Stimulated activated memory B cell treated with anti-CD40 and anti-IgM and Interleukin-4, amounts not matched to agents 10 μg/mL and 1 μg/mL and 100 μg/mL, for 72 hours (primary cell): ENCODE data around the gene ISYNA1.

ENCODE experiments used
- ATAC-seq: fragments of 150-1000 bp; cut with Tn5 transposase; 2 replicates; pipeline ENCODE4 v1.10.0; 2021
- H3K27ac Mint-ChIP-seq: one replicate; pipeline ENCODE4 v1.8.0; 2022; ENCODE audit warnings: mild to moderate bottlenecking, mixed read lengths
- H3K27me3 Mint-ChIP-seq: one replicate; pipeline ENCODE4 v1.8.0; 2022; ENCODE audit warnings: mixed read lengths
- H3K36me3 Mint-ChIP-seq: one replicate; pipeline ENCODE4 v1.8.0; 2022; ENCODE audit warnings: mixed read lengths
- H3K4me1 Mint-ChIP-seq: one replicate; pipeline ENCODE4 v1.8.0; 2022; ENCODE audit warnings: mixed read lengths
- H3K4me3 Mint-ChIP-seq: one replicate; pipeline ENCODE4 v1.8.0; 2022; ENCODE audit warnings: mild to moderate bottlenecking, moderate library complexity, mixed read lengths
- H3K9me3 Mint-ChIP-seq: one replicate; pipeline ENCODE4 v1.8.0; 2022; ENCODE audit warnings: mixed read lengths

The ISYNA1 gene

DNA sequence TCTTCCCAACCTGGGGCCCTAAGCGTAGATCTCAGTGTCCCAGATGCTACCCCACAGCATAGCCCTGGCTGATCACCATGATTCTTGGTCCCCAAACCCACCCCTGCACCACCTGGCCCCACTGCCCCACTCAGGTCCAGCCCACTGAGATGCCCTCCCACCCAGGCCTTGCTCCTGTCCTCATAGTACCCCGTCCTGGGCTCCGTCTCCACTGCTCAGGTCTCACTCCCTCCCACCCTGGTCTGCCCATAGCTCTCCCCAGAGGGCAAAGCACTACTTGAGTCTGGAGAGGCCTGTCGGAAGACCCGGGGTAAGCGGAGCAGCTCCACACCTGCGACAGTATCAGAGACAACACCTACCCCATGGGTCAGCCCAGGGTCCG is 35.8 kb upstream of the ISYNA1 start:
- no peak for ATAC-seq
- Mint-ChIP-seq H3K27me3 (no peaks in the 10 kb centered on the region), H3K4me3 (no peak overlapping the region), H3K36me3 (peaks cover 13% of the 10 kb centered on the region), H3K4me1 (peaks cover 50% of the 10 kb centered on the region), H3K9me3 (no peaks in the 10 kb centered on the region), H3K27ac (no peak overlapping the region)

DNA sequence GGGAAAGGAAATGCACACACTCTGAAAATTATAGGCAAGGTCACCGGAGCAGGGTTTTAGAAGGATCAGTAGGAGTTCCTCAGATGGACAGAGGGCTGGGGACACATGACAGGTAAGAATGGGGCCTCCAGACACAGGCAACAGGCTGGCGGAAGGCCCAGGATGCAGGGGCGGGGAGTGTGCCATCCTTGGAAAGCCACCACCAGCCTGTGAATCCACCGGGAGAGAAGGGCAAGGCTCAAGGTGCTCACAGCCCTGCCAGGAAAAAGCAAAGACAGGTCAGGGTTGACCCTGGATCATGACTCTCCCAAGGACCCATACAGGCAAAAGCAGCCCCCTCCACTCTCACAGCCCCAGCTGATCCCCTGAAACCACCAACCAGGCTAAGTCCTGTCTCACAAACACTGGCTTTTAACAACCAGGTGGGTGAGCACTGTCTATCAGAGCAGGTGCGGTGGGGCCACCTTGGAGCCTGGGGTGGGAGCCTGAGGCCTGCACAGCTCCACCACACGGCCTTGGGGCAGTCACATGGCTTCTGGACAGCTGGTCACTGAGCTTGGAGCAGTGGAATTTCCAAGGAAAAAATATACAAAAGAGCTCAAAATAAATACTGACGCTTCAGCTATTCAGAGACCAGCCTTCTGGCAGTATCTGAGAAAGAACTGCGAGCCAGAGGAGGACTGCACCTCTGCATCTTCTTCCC is 35.2 kb upstream of the ISYNA1 start:
- Mint-ChIP-seq H3K4me3 (no peak overlapping the region), H3K36me3 (peaks cover 13% of the 10 kb centered on the region), H3K27ac (no peak overlapping the region), H3K27me3 (no peaks in the 10 kb centered on the region), H3K9me3 (no peaks in the 10 kb centered on the region), H3K4me1 (peaks cover 48% of the 10 kb centered on the region)
- ATAC-seq, result no peak

DNA sequence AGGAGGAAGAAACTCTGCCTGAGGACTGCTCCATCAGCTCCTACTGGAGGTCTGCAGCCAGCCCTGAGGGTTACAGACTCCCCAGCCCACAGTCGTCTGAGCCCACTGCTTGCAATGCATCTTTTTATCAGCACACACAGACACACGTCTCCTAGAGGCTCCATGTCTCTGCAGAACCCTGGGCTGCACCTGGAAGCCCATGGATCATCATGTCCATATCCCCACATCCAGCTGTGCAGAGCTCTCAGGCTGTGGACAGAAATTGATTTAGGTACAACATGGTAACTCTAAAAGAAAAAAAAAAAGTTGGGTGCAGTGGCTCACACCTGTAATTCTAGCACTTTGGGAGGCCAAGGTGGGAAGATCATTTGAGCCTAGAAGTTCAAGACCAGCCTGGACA is 32.9 kb upstream of the ISYNA1 start:
- Mint-ChIP-seq H3K27me3 (no peaks in the 10 kb centered on the region), H3K9me3 (no peaks in the 10 kb centered on the region), H3K36me3 (peaks cover 6% of the 10 kb centered on the region), H3K27ac (no peak overlapping the region), H3K4me3 (no peak overlapping the region), H3K4me1 (peaks cover 32% of the 10 kb centered on the region)
- ATAC-seq, result no peak

DNA sequence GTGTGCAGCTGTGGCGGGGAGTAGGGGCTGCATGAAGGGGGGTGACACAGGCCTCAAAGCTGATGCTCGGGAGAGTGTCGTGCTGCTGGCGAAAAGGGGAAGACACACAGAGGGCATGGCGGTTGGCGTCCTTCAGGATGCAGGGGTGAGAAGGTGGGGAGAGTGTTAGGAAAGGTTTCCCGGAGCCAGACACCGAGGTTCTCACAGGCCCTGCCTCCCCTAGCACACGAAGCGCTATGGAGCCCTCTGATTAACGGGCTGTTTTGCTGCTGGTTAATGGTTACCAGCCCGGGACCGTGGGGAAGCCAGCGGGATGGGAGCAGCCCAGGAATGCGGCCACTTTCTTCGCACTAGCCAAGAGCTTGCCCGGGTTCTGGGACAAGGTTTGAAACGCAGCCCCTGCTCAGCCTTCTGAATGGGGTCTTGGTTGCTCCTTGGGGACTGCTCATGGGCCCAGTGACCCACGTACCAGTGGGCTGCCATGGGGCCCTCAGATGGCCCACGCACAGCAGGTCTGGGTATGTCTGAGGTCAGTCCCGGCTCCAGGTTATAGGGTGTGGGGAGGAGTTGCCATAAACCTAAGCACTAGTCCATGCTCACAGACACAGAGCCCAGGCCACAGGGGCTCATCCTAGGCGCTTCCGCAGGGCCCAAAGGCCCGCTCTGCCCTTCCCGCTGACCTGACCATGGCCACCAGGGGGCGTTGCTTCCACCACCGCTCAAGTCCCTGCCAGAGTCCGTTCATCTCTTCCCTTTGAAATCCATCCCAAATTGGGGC is 31.3 kb upstream of the ISYNA1 start:
- no peak overlapping the region for H3K27ac Mint-ChIP-seq
- ATAC-seq, result no peak
- no peaks in the 10 kb centered on the region for H3K9me3 Mint-ChIP-seq
- H3K27me3 Mint-ChIP-seq, result no peaks in the 10 kb centered on the region
- peaks cover 24% of the 10 kb centered on the region for H3K4me1 Mint-ChIP-seq
- peaks cover 11% of the 10 kb centered on the region for H3K36me3 Mint-ChIP-seq
- H3K4me3 Mint-ChIP-seq, result no peak overlapping the region

DNA sequence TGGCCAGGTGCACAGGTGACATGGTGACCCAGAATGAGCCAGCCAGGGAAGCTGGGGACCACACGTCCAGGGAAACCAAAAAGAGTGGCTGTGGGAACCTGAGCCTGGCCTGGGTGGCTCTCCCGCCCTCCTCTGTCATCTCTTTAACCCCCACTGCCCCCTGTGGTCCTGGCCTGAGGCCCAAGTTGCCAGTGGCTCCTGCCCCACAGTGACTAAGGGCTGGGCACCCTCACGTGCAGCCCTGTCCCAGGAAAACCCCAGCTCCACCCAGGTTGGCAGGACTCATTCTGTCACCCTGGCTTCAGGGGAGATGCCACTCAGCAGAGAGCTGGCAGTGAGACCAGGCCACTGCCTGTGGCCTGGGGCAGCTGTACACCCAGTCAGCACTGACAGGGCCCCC is 30.6 kb upstream of the ISYNA1 start:
- ATAC-seq, result no peak
- no peaks in the 10 kb centered on the region for H3K27me3 Mint-ChIP-seq
- H3K27ac Mint-ChIP-seq, result peak overlapping the region; percentile 1

DNA sequence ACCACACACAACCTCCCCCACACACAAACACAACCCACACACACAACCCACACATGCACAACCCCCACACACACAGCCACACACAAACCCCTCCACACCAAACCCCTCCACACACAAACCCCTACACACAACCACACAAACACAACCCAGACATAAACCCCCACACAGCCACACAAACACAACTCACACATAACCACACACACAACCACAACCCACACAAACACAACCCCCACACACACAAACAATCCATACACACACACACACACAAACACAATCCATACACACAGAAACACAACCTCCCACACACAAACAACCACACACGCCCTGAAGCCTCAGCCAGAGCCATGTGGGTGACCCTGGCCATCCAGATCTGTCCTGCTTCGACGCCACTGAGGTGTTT is 30.0 kb upstream of the ISYNA1 start:
- Mint-ChIP-seq H3K4me1 (peaks cover 17% of the 10 kb centered on the region), H3K9me3 (no peaks in the 10 kb centered on the region), H3K27ac (peak overlapping the region; percentile 1), H3K4me3 (no peak overlapping the region), H3K27me3 (no peaks in the 10 kb centered on the region), H3K36me3 (peaks cover 14% of the 10 kb centered on the region)
- ATAC-seq, result no peak

More for the DNA sequence above, 30.6 kb upstream of the ISYNA1 start:
- peaks cover 17% of the 10 kb centered on the region for H3K4me1 Mint-ChIP-seq
- H3K9me3 Mint-ChIP-seq, result no peaks in the 10 kb centered on the region
- H3K4me3 Mint-ChIP-seq, result no peak overlapping the region
- H3K36me3 Mint-ChIP-seq, result peaks cover 14% of the 10 kb centered on the region

DNA sequence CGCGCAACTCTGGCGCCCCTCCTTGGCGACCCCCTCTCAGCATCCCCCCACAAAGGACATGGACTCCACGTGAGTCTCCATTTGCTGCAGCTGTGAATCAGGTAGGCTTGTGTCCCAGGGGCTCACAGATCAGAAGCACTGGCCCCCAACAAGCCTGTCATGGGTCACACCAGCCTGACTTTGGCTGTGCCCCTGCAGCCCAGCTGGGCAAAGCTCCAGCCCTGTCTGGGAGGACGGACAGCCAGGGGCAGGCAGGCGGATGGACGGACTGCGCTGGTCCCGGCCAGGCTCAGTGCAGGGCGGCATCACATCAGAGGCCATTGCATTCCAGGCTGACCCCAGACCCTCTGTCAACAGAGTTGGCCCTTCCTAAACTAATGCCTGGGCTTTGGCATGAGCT is 28.4 kb upstream of the ISYNA1 start:
- no peak for ATAC-seq
- H3K4me1 Mint-ChIP-seq, result peaks cover 22% of the 10 kb centered on the region
- H3K9me3 Mint-ChIP-seq, result no peaks in the 10 kb centered on the region
- H3K4me3 Mint-ChIP-seq, result no peak overlapping the region
- no peaks in the 10 kb centered on the region for H3K27me3 Mint-ChIP-seq
- H3K36me3 Mint-ChIP-seq, result peaks cover 22% of the 10 kb centered on the region
- no peak overlapping the region for H3K27ac Mint-ChIP-seq

DNA sequence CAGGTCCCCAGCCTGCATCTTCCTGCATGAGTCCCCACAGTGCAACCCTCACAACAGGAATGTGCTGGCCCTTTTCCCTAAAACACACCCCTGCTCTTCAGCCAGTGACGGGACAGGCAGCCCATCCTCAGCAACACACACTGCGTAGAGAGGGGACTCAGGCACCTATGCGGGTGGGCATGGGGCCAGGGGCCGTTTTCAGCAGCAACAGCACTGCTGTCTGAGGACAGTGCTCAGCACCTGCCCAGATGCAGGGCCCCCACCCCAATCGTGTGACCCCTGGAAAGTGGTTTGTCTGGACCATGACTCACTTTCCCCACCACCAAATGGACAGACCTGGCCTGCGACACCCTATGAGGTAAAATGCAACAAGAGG is 28.0 kb upstream of the ISYNA1 start:
- Mint-ChIP-seq H3K9me3 (no peaks in the 10 kb centered on the region), H3K27ac (no peak overlapping the region), H3K4me1 (peaks cover 22% of the 10 kb centered on the region), H3K27me3 (no peaks in the 10 kb centered on the region), H3K4me3 (no peak overlapping the region), H3K36me3 (peaks cover 24% of the 10 kb centered on the region)
- no peak for ATAC-seq

DNA sequence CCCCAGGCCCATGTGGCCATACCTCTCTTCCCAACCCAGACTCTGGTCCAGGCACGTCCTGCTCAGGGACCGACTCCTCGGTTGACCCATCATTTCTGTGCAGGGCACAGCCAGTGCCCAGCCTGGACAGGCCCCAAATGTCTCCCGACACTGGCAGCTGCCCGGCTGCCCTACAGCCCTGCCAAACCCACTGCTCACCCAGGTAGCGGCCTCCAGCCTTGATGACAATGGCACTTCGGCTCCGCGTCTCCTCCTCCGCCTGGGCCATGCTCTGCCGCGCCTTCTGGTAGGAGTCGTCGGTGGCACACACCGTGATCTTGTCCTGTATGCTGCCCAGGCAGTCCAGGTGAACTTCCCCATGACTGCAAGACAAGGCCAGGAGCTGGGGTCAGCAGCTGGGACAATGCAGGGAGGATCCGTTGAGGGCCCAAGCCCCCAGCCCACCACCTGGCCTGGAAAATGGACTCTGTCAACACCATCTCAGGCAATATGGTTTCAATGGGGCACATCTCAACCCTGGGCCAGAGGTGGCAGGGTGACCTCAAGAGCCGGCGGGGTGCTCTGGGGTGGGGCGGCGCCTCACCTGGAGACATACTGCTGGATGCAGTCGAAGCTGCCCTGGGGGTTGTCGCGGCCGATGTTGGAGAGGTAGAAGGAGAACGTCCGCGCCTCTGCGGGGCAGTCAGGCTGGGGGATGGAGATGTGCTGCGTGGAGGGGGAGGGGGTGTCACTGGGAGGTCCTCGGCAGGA is 27.5 kb upstream of the ISYNA1 start:
- Mint-ChIP-seq H3K27ac (no peak overlapping the region), H3K4me3 (no peak overlapping the region)
- ATAC-seq, result no peak

DNA sequence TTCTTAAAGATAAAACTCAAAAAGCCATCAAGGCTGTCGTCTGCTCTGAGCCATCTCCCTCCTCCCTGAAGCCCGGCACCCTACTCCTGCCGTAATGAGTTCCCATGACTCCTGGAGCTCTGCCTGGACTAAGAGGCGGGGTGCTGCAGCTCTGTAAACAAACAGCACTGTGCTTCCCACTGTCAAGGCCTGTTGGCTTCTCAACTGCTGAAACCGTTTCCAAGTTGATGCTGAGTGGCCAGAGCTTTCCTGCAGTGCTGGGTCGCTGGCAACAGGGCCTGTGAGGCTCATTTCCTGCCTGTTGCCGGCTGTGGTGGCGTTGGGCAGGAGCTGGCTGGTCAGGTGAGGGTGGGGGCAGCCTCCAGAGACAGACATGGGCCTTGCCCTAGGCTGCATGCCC is 26.7 kb upstream of the ISYNA1 start:
- H3K4me1 Mint-ChIP-seq, result peaks cover 13% of the 10 kb centered on the region
- peaks cover 32% of the 10 kb centered on the region for H3K36me3 Mint-ChIP-seq
- ATAC-seq, result no peak
- no peaks in the 10 kb centered on the region for H3K9me3 Mint-ChIP-seq
- no peak overlapping the region for H3K4me3 Mint-ChIP-seq
- H3K27me3 Mint-ChIP-seq, result no peaks in the 10 kb centered on the region
- no peak overlapping the region for H3K27ac Mint-ChIP-seq

More for the DNA sequence above, 27.5 kb upstream of the ISYNA1 start:
- H3K36me3 Mint-ChIP-seq, result peaks cover 29% of the 10 kb centered on the region
- H3K27me3 Mint-ChIP-seq, result no peaks in the 10 kb centered on the region
- peaks cover 20% of the 10 kb centered on the region for H3K4me1 Mint-ChIP-seq
- no peaks in the 10 kb centered on the region for H3K9me3 Mint-ChIP-seq

DNA sequence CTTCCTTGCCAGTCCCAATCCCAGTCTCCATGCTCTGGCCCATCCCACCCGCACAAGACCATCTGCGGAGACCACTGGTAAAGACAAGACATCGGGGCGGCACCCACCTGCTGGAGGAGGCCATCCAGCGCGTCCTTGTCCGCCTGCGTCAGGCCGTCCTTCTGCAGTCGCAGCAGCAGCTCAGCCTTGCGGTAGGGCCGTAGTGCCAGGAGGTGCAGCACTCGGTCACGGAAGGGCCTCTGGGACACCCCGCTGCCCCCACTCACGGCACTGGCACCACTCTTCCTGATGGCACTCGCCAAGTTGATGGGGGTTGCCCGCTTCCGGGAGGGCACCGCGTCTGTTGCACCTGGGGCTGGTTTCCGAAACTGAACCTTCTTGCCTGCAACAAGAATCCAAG is 23.5 kb upstream of the ISYNA1 start:
- ATAC-seq, result no peak
- Mint-ChIP-seq H3K36me3 (peaks cover 56% of the 10 kb centered on the region), H3K27me3 (no peaks in the 10 kb centered on the region), H3K9me3 (no peaks in the 10 kb centered on the region), H3K4me1 (peaks cover 5% of the 10 kb centered on the region), H3K27ac (no peak overlapping the region), H3K4me3 (no peak overlapping the region)

DNA sequence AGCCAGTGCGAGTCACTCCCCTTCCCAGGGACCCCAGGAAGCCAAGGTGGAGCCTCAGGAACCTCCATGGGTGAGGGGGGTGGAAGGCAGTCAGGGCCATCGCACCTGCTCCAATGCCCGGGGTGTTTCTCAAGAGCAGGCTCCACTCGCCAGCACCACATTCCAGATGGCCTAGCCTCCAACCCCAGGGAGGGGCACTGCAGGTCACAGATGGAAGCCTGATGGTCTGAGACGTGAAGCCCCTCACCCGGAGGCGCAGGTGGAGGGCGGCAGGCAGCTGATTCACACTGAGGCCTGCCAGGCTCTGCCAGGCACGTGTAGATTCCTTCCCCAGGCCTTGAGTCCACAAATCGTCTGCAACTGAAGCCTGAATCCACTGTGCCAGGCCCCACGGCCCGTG is 23.0 kb upstream of the ISYNA1 start:
- Mint-ChIP-seq H3K27ac (no peak overlapping the region), H3K9me3 (no peaks in the 10 kb centered on the region), H3K27me3 (no peaks in the 10 kb centered on the region), H3K4me3 (no peak overlapping the region), H3K36me3 (peaks cover 62% of the 10 kb centered on the region), H3K4me1 (peaks cover 5% of the 10 kb centered on the region)
- ATAC-seq, result no peak

DNA sequence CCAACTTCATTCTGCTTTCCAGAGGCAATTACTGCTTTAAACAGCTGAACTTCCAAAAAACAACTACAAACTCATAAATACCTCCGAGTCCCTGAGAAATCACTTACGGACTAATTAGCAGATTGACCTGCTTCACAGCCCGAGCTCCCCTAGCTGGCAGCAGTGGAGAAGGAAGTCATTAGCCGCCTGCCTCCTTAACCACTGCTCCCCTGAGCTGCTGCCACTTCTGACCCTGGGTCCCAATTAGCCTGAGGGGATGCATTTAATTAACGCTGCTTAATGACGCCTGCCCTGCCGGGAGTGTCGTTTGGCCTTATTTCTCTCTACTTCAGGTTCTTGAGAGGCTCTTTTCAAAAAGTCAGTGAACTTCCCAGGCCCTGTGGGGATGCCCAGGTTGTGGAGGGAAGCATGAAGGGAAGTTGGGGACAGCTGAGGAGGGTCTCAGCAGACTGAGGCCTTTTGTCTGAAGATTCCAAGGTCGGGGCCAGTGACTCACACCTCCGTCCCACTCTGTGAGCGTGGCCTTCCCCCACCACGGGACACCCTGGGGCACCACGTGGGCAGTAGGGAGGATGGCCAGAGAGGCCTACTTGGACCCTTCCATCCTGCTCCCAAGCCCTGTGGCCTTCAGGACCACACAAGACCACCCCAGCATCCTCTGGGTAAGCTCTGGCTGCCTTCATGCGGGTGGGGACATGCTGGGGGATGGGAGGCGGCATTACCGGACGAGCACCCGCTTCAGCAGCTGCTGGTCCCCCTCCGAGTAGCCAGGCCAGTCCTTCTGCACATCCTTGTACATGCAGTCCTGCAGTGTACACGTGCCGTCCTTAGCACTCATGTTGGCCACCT is 19.8 kb upstream of the ISYNA1 start:
- no peak overlapping the region for H3K27ac Mint-ChIP-seq
- H3K4me3 Mint-ChIP-seq, result no peak overlapping the region
- H3K9me3 Mint-ChIP-seq, result no peaks in the 10 kb centered on the region
- ATAC-seq, result no peak
- H3K4me1 Mint-ChIP-seq, result peaks cover 5% of the 10 kb centered on the region
- no peaks in the 10 kb centered on the region for H3K27me3 Mint-ChIP-seq
- H3K36me3 Mint-ChIP-seq, result peaks cover 67% of the 10 kb centered on the region

DNA sequence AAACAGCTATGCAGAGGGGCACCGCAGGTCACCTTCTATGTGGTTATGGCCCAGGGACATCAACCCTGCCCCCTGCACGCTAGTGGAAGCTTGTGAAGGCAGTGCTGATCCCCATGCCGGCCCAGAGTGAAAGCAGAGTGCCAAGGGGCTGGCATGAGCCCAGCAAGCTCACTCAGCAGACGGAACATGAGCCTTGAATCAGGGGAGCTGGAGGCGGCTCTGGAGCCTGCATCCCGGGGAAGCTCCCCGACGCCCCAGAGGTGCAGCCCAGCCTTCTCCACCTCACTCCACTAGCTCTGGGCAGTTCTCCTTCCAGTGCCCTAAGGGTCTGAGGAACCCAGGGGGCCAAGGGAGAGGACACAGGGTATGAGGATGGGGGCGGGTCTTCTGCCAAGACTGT is 19.0 kb upstream of the ISYNA1 start:
- Mint-ChIP-seq H3K9me3 (no peaks in the 10 kb centered on the region), H3K27me3 (no peaks in the 10 kb centered on the region), H3K4me1 (peaks cover 4% of the 10 kb centered on the region), H3K36me3 (peaks cover 73% of the 10 kb centered on the region), H3K4me3 (no peak overlapping the region), H3K27ac (no peak overlapping the region)
- ATAC-seq, result no peak

DNA sequence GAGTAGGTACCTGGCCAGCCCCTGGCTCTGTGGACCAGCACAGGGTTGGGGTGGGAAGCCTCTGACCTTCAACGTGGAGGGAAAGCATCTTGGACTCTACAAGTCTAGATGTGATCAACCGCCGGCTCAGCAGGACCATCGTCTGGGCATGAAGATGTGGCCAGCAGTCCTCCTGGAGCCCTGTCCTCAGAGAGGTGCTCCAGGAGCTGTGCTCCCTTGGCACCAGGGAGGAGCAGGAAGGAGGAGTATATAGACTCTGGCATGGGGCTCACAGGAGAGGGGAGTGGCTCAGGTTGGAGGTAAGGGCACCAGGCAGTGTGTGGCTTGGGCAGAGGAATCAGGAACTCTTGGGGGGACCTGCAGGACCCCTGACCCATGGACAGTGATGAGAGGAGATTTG is 18.3 kb upstream of the ISYNA1 start:
- Mint-ChIP-seq H3K36me3 (peaks cover 66% of the 10 kb centered on the region), H3K4me3 (no peak overlapping the region), H3K4me1 (peaks cover 3% of the 10 kb centered on the region), H3K9me3 (no peaks in the 10 kb centered on the region), H3K27ac (no peak overlapping the region), H3K27me3 (no peaks in the 10 kb centered on the region)
- no peak for ATAC-seq
